Measurements from ENCODE around the gene DCAF4L1. TPM values are rescaled to one million over a fixed set of nuclear protein-coding genes. Genes with fewer than 3 reads are reported as not detected.

Gene DCAF4L1, protein sequence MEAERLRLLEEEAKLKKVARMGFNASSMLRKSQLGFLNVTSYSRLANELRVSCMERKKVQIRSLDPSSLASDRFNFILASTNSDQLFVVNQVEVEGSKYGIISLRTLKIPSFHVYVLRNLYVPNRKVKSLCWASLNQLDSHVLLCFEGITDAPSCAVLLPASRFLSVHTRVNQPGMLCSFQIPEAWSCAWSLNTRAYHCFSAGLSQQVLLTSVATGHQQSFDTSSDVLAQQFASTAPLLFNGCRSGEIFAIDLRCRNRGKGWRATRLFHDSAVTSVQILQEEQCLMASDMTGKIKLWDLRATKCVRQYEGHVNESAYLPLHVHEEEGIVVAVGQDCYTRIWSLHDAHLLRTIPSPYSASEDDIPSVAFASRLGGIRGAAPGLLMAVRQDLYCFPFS
- not detected in 2 replicates for total RNA-seq

GRCh38 chr4:41981456-41981855 is at the start of gene DCAF4L1:
Gene DCAF4L1, plus strand, starts transcription at chr4:41981756. Its CDS starts 37 bp downstream, at chr4:41981793.

GRCh38 chr4:41934901-41935651 is 46.5 kb upstream of the DCAF4L1 start, which contains the start of gene TMEM33:
Gene TMEM33, plus strand, starts transcription at chr4:41935429. Its CDS starts 56 bp downstream, at chr4:41935485.

DNA sequence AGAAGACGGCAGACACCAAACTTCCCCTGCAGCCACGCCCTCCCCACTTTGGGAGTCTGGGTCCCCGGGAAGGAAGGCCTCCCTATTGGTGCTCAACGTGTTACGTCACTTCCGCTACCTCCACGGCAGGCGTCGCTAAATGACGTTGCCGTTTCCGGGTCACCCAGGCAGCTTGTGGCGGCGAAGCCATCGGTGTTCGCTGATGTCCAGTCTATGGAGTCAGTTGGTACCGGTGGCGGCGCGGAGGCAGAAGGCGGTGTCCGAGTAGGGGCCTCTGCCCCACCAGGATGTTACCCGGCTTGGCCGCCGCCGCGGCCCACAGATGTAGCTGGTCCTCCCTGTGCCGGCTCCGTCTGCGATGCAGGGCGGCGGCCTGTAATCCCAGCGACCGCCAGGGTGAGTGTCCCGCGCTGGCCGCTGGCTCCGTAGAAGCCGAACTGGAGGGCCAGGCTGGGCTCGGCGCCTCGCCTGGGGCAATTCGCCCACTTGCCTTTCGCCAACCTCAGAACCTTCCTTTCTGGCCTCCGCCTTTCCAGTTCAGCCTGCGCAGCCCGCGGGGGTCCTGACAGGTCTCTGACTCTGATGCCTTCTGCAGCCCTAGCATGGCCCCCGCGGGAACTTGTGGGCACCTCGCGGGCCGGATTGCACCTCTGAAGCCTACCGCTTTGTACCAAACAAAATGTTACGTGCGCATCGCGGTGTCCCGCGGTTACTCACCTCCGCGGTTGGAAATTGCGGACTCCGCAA is 9.0 kb downstream of the DCAF4L1 start, which contains the start of gene SLC30A9:
TSS of gene SLC30A9 (plus strand) at position 166 of the 747 bp plus-strand sequence. CDS start at position 288, 122 bp downstream.

Other genes with a start within 250 kb of the DCAF4L1 start
- gene PHOX2B, start 233.0 kb upstream of the DCAF4L1 start, total RNA-seq, result not detected in 2 replicates
- 51.6 and 55.7 TPM in 2 replicates for gene TMEM33, start 46.3 kb upstream of the DCAF4L1 start, total RNA-seq
- 36.5 and 44.9 TPM in 2 replicates for gene SLC30A9, start 8.8 kb downstream of the DCAF4L1 start, total RNA-seq
- under 0.01 TPM in 1 of 2 replicates, not detected in the other for gene BEND4, start 170.9 kb downstream of the DCAF4L1 start, total RNA-seq